RWPE2 (cell line): ENCODE results near the gene G2E3.
"Not testable (repeated sequence)": the region's sequence is repeated elsewhere in the genome, so short reads cannot be mapped to it uniquely, and the experiment has no call there.

Experiments used
- ATAC-seq: fragments of 200-7000 bp; cut with Tn5 transposase; 3 replicates; pipeline ENCODE4 v1.9.1; 2021; ENCODE audit warnings: low read depth
- DNase-seq: peaks from one replicate; pipeline ENCODE4 v3.0.0-alpha.2; 2020; ENCODE audit warnings: low spot score
- H3K27ac ChIP-seq: fragments of 450-650 bp; 2 replicates; pipeline ENCODE4 v1.5.1; 2017; ENCODE audit warnings: mild to moderate bottlenecking; ENCODE audit not compliant: poor library complexity, severe bottlenecking
- H3K27me3 ChIP-seq: fragments of 250-450 bp; sonication (Bioruptor Pico); 2 replicates; pipeline ENCODE4 v1.5.1; 2021; ENCODE audit warnings: mild to moderate bottlenecking, moderate library complexity; ENCODE audit not compliant: insufficient read depth, poor library complexity, severe bottlenecking
- H3K36me3 ChIP-seq: fragments of 250-450 bp; sonication (Bioruptor Pico); 2 replicates; pipeline ENCODE4 v1.5.1; 2020; ENCODE audit warnings: low read depth, mild to moderate bottlenecking, moderate library complexity
- H3K4me1 ChIP-seq: fragments of 250-450 bp; sonication (Bioruptor Pico); 2 replicates; pipeline ENCODE4 v1.5.1; 2021; ENCODE audit warnings: mild to moderate bottlenecking, moderate library complexity; ENCODE audit not compliant: insufficient read depth, poor library complexity, severe bottlenecking
- H3K4me3 ChIP-seq: fragments of 250-450 bp; sonication (Bioruptor Pico); 2 replicates; pipeline ENCODE4 v1.5.1; 2021; ENCODE audit warnings: mild to moderate bottlenecking, moderate library complexity; ENCODE audit not compliant: severe bottlenecking
- H3K9me3 ChIP-seq: fragments of 250-450 bp; sonication (Bioruptor Pico); 2 replicates; pipeline ENCODE4 v1.5.1; 2021; ENCODE audit warnings: mild to moderate bottlenecking, moderate library complexity; ENCODE audit not compliant: severe bottlenecking
- CTCF ChIP-seq: fragments of 450-650 bp; IDR thresholded peaks from one replicate; pipeline ENCODE4 v1.5.1; 2017; ENCODE audit warnings: mild to moderate bottlenecking, moderate library complexity; ENCODE audit not compliant: poor library complexity, severe bottlenecking

G2E3 gene

DNA sequence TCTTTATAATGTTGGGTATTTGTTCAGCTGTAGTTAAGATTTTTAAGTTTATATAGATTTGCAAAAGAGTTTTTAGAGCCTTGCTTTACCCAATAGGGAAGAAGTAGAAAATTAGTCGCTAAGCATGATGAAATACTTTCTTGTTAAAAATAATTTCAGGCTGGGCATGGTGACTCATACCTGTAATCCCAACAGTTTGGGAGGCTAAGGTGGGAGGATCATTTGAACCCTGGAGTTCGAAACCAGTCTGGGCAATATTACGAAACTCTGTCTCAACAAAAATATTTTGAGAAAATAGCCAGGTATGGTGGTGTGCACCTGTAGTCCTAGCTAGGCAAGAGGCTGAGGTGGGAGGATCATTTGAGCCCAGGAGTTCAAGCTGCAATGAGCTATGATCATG, 44.4 kb downstream of the G2E3 start:
- Histone ChIP-seq H3K36me3 (peaks cover 99% of the 10 kb centered on the region), H3K27ac (no peak overlapping the region), H3K4me3 (no peak overlapping the region), H3K9me3 (no peaks in the 10 kb centered on the region), H3K4me1 (no peaks in the 10 kb centered on the region), H3K27me3 (no peaks in the 10 kb centered on the region)
- DNase-seq (no peak), ATAC-seq (no peak)
- TF ChIP-seq CTCF, result no peak

DNA sequence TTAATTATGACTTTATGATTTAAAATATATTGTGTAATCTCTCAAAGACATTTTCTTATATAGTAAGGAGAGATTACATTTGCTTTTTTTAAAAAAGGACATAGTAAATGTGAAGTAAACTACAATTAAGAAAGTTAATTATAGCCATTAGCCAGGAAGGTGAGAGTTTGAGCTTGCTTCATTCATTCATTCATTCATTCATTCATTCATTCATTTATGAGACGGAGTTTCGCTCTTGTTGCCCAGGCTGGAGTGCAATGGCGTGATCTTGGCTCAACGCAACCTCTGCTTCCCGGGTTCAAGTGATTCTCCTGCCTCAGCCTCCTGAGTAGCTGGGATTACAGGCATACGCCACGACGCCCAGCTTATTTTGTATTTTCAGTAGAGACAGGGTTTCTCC, 45.7 kb downstream of the G2E3 start:
- not testable (repeated sequence) for H3K27me3 ChIP-seq, ATAC-seq, DNase-seq, H3K27ac ChIP-seq, H3K4me3 ChIP-seq, H3K9me3 ChIP-seq, H3K4me1 ChIP-seq
- H3K36me3 ChIP-seq, result peaks cover 99% of the 10 kb centered on the region

GRCh38 chr14:30607156-30607780, 48.3 kb downstream of the G2E3 start:
- no peak for TF ChIP-seq CTCF
- ATAC-seq (no peak), DNase-seq (no peak)
- H3K36me3 ChIP-seq, result peaks cover 95% of the 10 kb centered on the region
- peaks cover 19% of the 10 kb centered on the region for H3K4me1 ChIP-seq
- no peaks in the 10 kb centered on the region for H3K9me3 ChIP-seq
- H3K4me3 ChIP-seq, result no peak overlapping the region
- no peaks in the 10 kb centered on the region for H3K27me3 ChIP-seq
- H3K27ac ChIP-seq, result no peak overlapping the region

DNA sequence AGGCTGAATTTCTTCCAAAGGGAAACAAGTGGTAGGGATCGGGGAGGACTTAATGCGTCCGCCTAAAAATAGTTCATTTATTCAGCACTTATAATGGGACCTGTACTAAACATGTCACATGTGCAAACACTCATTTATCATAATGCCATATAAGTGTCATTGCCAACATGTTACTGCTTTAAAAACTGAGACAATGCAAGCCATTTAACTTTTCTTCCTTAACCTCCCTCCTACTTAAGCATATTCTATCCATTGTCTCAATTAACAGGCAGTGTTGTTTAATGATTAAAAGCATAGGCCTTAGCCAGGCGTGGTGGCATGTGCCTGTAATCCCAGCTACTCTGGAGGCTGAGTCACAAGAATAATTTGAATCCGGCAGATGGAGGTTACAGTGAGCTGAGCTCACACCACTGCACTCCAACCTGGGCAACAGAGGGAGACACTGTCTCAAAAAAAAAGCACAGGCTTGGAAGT, 49.6 kb downstream of the G2E3 start:
- H3K9me3 ChIP-seq, result no peaks in the 10 kb centered on the region
- ATAC-seq (peak; percentile 71), DNase-seq (no peak)
- H3K4me1 ChIP-seq, result peaks cover 19% of the 10 kb centered on the region
- TF ChIP-seq CTCF, result peak; percentile 24
- H3K4me3 ChIP-seq, result no peak overlapping the region
- H3K36me3 ChIP-seq, result peaks cover 95% of the 10 kb centered on the region
- H3K27me3 ChIP-seq, result no peaks in the 10 kb centered on the region
- no peak overlapping the region for H3K27ac ChIP-seq

DNA sequence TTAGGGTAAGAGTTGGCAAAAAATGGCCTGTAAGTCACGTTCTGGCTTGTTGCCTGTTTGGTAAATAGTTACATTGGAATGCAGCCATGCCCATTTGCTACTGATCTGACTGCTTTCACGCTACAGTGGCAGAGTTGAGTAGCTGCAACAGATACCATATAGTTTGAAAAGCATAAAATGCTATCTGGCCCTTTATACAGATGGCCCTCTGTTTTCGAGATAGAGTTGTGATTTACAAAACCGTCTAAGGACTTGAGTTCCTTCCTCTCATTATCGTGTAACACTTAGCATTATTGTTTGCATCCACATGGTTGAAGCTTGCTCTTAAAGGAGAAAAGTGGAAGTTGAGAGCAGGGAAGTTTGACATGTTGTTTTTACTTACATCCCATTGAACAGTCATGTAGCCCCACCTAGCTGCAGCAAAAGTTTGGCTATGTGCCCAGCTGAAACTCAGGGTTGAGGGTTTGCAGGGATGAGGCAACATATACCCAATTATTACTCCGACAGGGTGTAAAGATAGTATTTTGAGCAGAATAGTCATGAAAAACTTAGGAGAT, 51.9 kb downstream of the G2E3 start:
- DNase-seq (no peak), ATAC-seq (peak; percentile 85)
- no peaks in the 10 kb centered on the region for H3K27me3 ChIP-seq
- peak; percentile 50 for TF ChIP-seq CTCF
- no peaks in the 10 kb centered on the region for H3K9me3 ChIP-seq
- H3K4me3 ChIP-seq, result no peak overlapping the region
- H3K36me3 ChIP-seq, result peaks cover 96% of the 10 kb centered on the region
- H3K4me1 ChIP-seq, result peaks cover 19% of the 10 kb centered on the region
- peak overlapping the region; percentile 27 for H3K27ac ChIP-seq
